ENCODE results near the gene OR51E2.

Gene OR51E2

DNA sequence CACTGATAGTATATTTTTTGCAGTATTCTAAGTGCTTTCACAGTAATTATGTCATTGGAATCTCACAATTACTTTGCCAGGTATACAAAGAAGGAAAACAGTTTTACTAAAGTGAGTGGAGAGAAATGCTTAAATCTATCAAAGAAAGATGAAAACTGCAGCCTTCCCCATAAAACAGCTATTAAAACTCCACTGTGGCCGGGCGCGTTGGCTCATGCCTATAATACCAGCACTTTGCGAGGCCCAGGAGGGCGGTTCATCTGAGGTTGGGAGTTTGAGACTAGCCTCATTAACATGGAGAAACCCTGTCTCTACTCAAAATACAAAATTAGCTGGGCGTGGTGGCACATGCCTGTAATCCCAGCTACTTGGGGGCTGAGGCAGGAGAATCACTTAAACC is 34.8 kb downstream of the OR51E2 start:
- no peak for DNase-seq (ENCODE audit: low read depth in 2 of 2)

DNA sequence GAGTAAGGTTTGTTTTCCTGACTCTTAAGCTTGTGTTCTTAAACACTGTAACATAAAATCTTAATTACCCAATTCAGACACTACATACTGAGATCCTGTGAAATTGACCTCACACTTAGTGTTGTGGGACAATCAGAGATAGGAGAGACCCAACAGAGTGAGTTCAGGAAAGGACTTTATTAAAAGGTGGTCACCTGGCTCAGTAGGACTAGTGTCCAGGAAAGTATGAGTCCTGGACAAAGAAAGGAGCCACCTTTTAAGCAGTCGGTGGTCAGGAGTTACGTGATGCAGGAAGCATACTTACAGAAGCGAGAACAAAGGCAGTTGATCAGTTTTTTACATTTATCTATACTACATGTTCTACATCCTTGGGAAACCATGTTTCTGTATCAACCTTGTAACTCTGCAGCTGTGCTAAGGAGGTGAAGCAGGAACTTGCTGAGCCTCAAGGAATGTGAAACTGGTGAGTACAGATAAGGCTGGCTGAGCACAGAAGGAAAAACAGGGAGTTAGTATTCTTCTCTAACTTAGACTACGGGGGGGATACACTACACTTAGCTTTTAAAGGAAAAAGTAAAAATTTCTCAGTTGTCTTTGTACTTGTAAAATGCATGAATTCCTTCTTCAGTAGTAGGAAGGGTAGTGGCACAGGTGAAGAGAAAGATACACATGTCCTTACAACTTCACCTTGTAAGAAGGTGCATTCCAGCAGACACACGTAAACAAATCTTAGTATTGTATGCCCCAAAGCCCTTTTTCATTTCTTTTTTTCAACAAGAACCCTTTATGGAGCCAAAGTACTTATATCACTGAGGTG is 38.8 kb downstream of the OR51E2 start:
- DNase-seq (ENCODE audit: low read depth in 2 of 2): no peak

DNA sequence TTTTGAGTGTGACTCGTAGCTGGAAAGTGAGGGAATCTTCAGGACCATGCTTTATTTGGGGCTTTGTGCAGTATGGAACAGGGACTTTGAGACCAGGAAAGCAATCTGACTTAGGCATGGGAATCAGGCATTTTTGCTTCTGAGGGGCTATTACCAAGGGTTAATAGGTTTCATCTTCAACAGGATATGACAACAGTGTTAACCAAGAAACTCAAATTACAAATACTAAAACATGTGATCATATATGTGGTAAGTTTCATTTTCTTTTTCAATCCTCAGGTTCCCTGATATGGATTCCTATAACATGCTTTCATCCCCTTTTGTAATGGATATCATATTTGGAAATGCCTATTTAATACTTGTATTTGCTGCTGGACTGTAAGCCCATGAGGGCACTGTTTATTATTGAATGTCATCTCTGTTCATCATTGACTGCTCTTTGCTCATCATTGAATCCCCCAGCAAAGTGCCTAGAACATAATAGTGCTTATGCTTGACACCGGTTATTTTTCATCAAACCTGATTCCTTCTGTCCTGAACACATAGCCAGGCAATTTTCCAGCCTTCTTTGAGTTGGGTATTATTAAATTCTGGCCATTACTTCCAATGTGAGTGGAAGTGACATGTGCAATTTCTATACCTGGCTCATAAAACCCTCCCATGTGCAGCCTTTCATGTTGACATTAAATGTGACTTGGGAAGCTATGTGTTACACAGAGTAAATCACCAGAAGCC is 42.9 kb downstream of the OR51E2 start:
- no peak for DNase-seq (ENCODE audit: low read depth in 2 of 2)

DNA sequence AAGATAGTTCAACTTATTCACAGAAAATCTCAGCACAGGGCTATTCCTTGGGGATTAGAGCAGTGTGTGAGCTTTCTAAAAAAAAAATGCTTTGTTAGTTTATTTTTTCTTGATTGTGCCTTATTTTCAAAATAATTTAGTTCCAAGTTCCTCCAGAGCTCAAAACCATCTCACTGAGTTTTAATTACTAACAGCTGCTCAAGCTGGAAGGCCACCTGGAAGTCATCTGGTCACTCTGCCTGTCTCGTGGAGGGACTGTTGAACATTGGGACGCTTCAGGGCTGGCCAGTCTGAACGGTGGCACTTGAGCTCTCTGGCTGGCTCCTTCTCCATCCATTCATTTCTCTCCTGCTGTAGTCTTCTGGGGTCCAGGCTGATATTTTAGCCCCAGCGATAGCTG is 49.9 kb downstream of the OR51E2 start:
- no peak for DNase-seq (ENCODE audit: low read depth in 2 of 2)

DNA sequence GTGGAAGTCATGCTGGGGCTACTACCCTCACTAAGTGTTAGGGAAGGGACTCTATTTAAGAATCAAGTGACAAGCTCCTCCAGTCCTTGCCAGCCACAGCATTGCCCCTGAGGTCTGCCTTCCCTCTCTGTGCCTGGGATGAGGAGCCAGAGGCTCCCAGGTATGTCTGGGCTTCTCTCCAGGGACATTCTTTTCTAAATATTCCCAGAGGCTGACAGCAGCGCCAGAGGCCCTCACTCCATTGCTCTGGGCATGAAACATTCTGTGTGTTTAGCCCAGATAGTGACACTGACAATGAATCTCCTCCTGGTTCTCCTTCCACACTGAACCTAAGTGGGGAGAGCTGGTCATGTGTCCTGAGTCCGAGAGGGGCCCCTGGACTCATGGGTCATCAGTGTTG is 51.7 kb downstream of the OR51E2 start:
- no peak for DNase-seq (ENCODE audit: low read depth in 2 of 2)

DNA sequence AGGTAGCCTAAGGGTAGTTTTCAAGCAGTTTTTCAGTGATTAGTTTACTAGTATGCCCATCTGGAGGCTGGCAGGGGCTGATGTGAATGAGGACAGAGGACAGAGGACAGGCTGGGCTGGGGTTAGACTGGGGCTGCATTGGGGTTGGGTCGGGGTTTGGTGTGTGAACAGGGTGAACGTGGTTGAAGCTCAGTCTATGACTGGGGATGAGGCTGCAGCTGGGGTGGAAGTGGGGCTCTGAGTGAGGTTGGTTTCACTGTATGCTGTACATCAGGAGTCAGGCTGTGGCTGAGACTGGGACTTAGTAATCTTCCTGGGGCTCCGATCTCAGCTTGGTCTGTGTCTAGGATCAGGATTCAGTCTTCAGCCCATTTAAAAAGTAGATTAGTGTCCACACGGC is 53.4 kb downstream of the OR51E2 start:
- no peak for DNase-seq (ENCODE audit: low read depth in 2 of 2)

DNA sequence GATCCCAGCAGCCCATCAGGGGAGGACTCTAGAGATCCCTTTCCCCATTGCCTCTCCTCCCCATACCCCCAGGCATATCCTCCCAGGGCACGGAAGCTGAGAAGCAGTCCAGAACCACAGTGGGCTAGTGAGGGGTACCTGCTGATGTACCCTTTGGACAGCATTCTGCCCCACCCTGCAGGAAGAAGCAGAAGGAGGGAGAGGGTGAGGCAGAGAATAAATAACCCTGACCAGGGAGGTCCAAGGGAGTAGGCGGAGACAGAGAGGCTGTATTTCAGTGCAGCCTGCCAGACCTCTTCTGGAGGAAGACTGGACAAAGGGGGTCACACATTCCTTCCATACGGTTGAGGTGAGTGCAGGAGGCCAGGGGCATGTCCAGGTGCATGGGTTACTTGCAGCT is 54.0 kb downstream of the OR51E2 start, which contains the start of gene OR51E1:
TSS of gene OR51E1 (plus strand) at position 301 of the 400 bp plus-strand sequence. CDS start 8,545 bp downstream, outside the sequence.
- DNase-seq (ENCODE audit: low read depth in 2 of 2): no peak

DNA sequence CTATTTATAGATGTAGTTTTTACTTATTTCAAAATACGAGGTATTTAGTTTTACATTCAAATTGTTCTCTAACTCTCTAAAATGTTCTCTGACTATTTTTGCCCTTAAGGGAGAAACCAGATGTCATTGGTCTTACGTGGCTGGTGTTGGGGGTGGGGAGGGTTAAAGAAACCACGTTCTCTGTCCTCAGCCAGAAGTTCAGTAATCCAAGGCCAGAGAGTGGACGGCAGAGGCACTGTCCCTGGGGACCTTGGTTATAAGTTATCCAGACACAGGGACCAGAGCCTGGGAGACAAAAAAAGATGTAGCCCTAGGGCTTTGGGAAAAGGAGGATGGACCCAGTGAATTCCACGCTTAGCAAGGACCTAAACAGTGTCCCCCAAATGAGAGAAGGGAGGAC is 54.6 kb downstream of the OR51E2 start:
- DNase-seq (ENCODE audit: low read depth in 2 of 2): no peak

DNA sequence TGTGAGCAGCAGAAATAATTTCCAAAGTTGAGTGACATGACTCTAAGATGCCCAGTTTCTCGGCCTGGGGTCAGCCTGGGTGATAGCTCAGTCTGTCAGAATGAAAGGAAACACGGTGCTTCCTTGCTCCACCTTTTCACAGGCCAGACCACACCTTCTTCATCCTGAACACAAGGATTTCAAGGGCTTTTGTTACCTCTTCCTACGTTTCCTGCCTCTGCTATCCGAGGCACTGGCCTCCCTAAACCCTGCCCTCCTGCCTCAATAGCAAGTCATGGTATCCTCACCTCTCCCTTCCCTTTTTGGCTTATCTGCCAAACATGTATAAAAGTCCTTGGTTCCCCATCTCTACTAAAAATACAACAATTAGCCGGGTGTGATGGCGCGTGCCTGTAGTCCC is 55.6 kb downstream of the OR51E2 start:
- no peak for DNase-seq (ENCODE audit: low read depth in 2 of 2)

DNA sequence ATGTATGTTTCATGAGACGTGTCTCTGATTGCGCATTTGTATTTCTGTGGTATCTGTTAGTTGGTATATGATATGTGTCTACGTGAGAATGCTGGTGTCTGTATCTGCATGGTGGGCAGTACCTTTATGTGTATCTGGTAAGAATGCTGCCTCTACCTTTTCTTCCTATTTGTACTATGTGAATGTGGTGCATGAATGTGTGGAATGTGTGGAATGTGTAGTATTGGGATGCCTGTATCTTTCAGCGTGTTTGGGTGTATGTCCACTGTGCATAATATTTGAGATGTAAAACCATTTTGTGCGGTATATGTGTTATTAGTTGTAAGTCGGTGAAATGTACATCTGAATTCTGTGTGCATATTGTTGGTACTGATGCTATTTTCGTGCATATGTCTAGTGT is 56.2 kb downstream of the OR51E2 start:
- DNase-seq (ENCODE audit: low read depth in 2 of 2): no peak

DNA sequence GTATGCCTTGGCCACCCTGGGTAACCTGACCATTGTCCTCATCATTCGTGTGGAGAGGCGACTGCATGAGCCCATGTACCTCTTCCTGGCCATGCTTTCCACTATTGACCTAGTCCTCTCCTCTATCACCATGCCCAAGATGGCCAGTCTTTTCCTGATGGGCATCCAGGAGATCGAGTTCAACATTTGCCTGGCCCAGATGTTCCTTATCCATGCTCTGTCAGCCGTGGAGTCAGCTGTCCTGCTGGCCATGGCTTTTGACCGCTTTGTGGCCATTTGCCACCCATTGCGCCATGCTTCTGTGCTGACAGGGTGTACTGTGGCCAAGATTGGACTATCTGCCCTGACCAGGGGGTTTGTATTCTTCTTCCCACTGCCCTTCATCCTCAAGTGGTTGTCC is 57.7 kb downstream of the OR51E2 start:
- no peak for DNase-seq (ENCODE audit: low read depth in 2 of 2)

DNA sequence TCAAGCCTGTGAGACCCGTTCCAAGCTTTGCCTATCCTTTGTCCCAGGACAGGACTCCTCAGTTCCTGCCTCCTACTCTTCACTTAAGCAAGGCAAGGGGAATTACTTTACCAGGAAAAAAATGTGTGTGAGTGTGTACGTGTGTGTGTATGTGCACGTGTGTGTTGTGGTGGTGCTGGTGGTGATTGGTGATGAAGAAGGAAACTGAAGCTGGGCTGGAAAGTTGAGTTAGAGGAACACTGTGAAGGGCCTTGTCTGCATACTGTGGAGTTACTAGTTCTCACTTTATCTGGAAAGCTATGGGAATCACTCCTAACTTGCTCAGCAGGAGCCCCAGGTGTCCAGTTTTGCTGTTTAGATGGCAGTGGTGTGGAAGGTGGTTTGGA is 60.0 kb downstream of the OR51E2 start:
- DNase-seq (ENCODE audit: low read depth in 2 of 2): no peak

DNA sequence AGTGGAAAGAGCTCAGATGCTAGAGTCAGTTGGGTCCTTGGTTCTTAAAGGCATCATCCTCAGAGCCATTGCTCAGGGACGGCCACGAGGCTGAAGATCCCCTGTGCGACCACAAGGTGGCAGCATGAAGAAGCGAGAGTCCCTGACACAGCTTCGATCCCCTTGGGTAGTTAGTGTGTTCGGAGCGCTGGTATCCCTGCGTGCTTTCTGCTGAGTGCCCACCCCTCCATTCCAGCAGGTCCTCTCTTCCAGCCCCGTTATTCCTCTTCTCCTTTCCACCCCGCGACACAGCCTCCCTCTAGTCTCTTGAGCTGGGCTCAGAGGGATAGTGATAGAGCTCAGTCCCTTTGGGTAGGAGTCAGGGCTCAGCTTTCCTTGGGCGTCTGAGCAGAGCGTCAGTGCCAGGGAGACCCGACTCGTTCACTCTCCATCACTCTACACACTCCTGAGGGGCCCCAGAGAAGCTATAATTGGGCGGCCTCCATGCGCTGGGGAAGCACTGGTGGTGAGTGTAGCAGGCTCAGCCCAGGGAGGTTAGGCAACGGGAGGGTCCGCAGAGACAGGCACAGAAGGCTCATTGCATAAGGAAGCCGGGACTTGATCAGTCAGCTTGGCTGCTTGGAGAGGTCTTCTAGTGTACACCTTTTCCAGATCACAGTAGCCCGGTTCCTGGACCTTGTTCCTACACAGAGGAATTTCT is 60.5 kb downstream of the OR51E2 start, which contains the start of gene OR51D1:
TSS of gene OR51D1 (plus strand) at position 516 of the 700 bp plus-strand sequence. CDS start 2,314 bp downstream, outside the sequence.
- DNase-seq (ENCODE audit: low read depth in 2 of 2): peak; percentile 16 to 26

DNA sequence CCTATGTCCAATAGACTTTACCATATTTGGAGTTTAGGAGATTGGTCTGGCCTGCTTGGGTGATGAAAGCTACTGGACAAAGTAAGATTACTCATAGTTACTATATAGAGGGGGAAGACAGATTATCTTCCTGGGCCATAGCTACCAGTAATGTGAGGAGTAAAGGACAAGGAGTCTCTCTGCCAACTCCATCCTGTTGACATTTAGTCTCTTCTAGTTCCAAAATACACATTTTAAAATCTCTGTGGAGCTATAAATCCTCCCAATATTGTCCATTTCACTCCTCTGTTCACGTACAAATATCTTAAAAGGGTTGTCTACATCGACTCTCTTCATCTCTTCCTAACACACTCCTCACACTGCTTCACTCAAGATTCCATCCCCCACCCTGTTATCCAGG is 61.5 kb downstream of the OR51E2 start:
- DNase-seq (ENCODE audit: low read depth in 2 of 2): no peak
